Vagina (tissue), 2 donors: Measurements from ENCODE around the gene ENOX1. TPM values are rescaled to one million over a fixed set of nuclear protein-coding genes. Genes with fewer than 3 reads are reported as not detected.

Experiments
- DNase-seq, 2 donors: peaks; one replicate each; pipeline ENCODE4 v3.0.0-alpha.2; 2017; ENCODE audit errors: extremely low spot score in 2 of 2
- H3K27ac ChIP-seq: fragments of 200-600 bp; sonication (generic); one replicate; pipeline ENCODE4 v1.5.1; 2019
- H3K27me3 ChIP-seq: fragments of 200-600 bp; sonication (generic); one replicate; pipeline ENCODE4 v1.5.1; 2019
- H3K36me3 ChIP-seq, 2 donors: fragments of 200-600 bp; sonication (generic); one replicate each; pipeline ENCODE4 v1.5.1; 2017 to 2019
- H3K4me1 ChIP-seq: fragments of 200-600 bp; sonication (generic); one replicate; pipeline ENCODE4 v1.5.1; 2019
- H3K4me3 ChIP-seq, 2 donors: fragments of 200-600 bp; sonication (generic); 1 replicate in 1 of 2; 2 replicates in 1 of 2; pipeline ENCODE4 v1.5.1; 2016 to 2019
- H3K9me3 ChIP-seq: fragments of 200-600 bp; sonication (generic); one replicate; pipeline ENCODE4 v1.5.1; 2019
- POLR2A ChIP-seq, 2 donors: fragments of 450-650 bp; IDR thresholded peaks; one replicate each; pipeline ENCODE4 v1.6.1; 2017; ENCODE audit warnings: antibody characterized with exemption in 2 of 2, mild to moderate bottlenecking in 2 of 2, moderate library complexity in 2 of 2
- POLR2AphosphoS5 ChIP-seq, 2 donors: sonication (generic); formaldehyde crosslinking; IDR thresholded peaks; one replicate each; pipeline ENCODE4 v1.9.0; 2017; ENCODE audit warnings: antibody characterized with exemption in 2 of 2, mild to moderate bottlenecking in 2 of 2, low read depth in 1 of 2; ENCODE audit not compliant: insufficient read depth in 1 of 2
- intact Hi-C: fragments of 100-400 bp; cut with DNase I; formaldehyde crosslinking; loops from one replicate; pipeline ENCODE4 v1.15.1; 2023
- total RNA-seq: library from RNA; depleted of rRNA; stranded (reverse); fragments of >200 nt; gene quantifications from one replicate; pipeline ENCODE4 v1.2.3, GENCODE V29; 2016
- TF ChIP-seq, protein P1 (sequence below), 3 experiments: fragments of 450-650 bp in 2 of 3; fragments of 200-600 bp in 1 of 3; sonication (generic) in 1 of 3; IDR thresholded peaks; one replicate each; pipeline ENCODE4 v1.5.1; 2017 to 2019; ENCODE audit warnings: antibody characterized with exemption in 3 of 3, mild to moderate bottlenecking in 2 of 3, moderate library complexity in 2 of 3

The ENOX1 gene
- total RNA-seq, 1 donor from 2014 or later, result 2.7 TPM

DNA sequence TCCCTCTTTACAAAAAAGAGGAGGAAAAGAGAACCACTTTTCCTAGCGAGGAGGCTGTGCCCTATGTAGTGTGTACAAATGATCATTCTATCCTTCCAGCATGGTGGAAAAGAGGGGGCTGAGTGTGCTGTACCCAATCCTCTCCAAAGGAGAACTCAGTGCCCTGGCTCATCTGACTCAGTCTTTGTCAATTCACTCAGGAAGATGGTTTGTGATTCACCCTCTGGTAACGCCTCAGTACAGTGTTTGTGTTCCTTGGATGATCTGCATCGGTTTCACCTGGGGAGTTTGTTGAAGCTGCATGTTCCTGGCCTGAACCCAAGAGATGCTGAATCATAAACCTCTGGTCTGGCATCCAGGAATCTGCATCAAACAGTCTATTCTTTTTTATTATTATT, 18.3 kb upstream of the ENOX1 start:
- intact Hi-C loops, result no loop called here
- no peaks in the 10 kb centered on the region for H3K27me3 ChIP-seq
- no peaks in the 10 kb centered on the region for H3K36me3 ChIP-seq
- H3K9me3 ChIP-seq, result no peaks in the 10 kb centered on the region
- TF ChIP-seq POLR2AphosphoS5 (IDR thresholded peaks at IDR 0.05; ENCODE audit: insufficient read depth in 1 of 2, low read depth in 1 of 2) (no peak), POLR2A (IDR thresholded peaks at IDR 0.05) (no peak)
- TF ChIP-seq, protein P1, sequence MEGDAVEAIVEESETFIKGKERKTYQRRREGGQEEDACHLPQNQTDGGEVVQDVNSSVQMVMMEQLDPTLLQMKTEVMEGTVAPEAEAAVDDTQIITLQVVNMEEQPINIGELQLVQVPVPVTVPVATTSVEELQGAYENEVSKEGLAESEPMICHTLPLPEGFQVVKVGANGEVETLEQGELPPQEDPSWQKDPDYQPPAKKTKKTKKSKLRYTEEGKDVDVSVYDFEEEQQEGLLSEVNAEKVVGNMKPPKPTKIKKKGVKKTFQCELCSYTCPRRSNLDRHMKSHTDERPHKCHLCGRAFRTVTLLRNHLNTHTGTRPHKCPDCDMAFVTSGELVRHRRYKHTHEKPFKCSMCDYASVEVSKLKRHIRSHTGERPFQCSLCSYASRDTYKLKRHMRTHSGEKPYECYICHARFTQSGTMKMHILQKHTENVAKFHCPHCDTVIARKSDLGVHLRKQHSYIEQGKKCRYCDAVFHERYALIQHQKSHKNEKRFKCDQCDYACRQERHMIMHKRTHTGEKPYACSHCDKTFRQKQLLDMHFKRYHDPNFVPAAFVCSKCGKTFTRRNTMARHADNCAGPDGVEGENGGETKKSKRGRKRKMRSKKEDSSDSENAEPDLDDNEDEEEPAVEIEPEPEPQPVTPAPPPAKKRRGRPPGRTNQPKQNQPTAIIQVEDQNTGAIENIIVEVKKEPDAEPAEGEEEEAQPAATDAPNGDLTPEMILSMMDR (IDR thresholded peaks at IDR 0.05), result no peak
- no peak overlapping the region for H3K27ac ChIP-seq
- H3K4me3 ChIP-seq, result no peak overlapping the region
- H3K4me1 ChIP-seq, result no peaks in the 10 kb centered on the region
- DNase-seq, result no peak

DNA sequence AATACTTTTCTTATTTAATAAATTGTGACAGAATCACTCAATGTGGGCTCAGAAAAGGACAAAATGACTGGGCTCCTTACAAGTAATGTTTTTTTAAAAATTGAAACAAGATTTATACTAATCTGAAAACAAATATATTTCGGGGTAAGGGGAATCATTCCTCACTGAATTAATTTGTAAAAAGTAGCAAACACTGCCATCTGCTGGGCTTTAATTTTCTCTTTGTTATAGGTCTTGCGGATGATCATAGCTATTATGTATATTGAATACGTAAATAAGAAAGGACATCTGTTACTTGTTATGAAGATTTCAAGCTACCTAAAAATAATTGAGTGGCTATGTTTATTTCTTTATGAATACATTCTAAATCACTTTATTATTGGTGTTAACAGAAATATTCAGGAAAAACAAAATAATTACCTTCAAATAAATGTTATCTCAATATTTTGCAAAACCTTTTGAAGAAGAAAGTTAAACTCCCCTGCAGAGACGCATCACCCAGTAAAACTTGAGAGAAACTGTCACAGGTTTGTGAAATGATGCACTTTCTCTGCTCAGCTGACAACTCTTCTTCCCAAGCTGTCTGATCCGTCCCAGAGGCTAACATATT, 17.8 kb upstream of the ENOX1 start:
- Histone ChIP-seq H3K4me3 (no peak overlapping the region), H3K36me3 (no peaks in the 10 kb centered on the region), H3K4me1 (no peaks in the 10 kb centered on the region), H3K9me3 (no peaks in the 10 kb centered on the region), H3K27me3 (no peaks in the 10 kb centered on the region), H3K27ac (no peak overlapping the region)
- DNase-seq, result no peak
- TF ChIP-seq POLR2A (IDR thresholded peaks at IDR 0.05), result no peak
- TF ChIP-seq, protein P1 (IDR thresholded peaks at IDR 0.05), result peak; percentile 32 to 60 (median 33)
- intact Hi-C loops, result no loop called here

DNA sequence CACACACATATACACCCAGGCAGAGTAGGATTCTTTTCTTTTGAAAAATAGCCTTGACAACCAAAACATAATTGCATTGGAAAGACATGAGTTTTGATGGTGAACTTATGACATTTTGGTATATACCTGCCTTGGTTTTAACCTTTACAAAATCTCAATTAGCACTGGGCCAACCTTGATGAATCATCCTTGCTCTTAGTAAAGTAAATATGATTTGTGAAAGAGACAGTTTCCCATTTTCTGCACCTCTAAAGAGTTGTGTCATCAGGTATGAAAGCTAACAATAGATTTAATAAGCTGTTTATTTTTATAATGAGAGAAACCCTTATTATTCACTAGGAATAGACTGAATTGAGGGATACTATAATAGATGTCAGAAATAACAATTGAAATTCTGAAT, 15.7 kb upstream of the ENOX1 start:
- Histone ChIP-seq H3K4me1 (no peaks in the 10 kb centered on the region), H3K4me3 (no peak overlapping the region), H3K36me3 (no peaks in the 10 kb centered on the region), H3K9me3 (no peaks in the 10 kb centered on the region), H3K27me3 (no peaks in the 10 kb centered on the region), H3K27ac (no peak overlapping the region)
- intact Hi-C loops, result loop anchor here (2.0 kb wide), 1 partner anchor 716 kb away; no protein-coding TSS in a partner anchor
- TF ChIP-seq, protein P1 (IDR thresholded peaks at IDR 0.05), result no peak
- TF ChIP-seq POLR2AphosphoS5 (IDR thresholded peaks at IDR 0.05; ENCODE audit: insufficient read depth in 1 of 2, low read depth in 1 of 2) (no peak), POLR2A (IDR thresholded peaks at IDR 0.05) (no peak)
- DNase-seq, result no peak

DNA sequence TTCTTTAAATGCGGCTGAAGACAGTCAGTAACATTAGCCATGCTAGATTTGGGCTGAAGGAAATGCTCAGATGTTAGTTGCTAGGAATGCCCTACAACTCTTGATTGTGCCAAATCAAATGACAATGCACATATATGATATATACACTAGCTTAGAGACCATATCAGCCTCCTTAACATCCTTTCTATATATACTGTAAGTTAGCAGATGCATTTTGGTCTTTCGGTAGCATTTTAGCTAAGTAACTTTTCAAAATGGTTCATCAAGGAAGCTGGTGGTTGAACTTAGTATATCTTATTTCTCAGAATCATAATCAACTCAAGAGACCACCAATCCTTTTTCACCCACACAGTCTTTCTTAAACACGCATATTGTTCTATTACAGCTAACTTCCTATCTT, 14.1 kb upstream of the ENOX1 start:
- no peak overlapping the region for H3K27ac ChIP-seq
- no peaks in the 10 kb centered on the region for H3K27me3 ChIP-seq
- no peak for DNase-seq
- no peak for TF ChIP-seq POLR2A (IDR thresholded peaks at IDR 0.05)
- TF ChIP-seq, protein P1 (IDR thresholded peaks at IDR 0.05), result no peak
- TF ChIP-seq POLR2AphosphoS5 (IDR thresholded peaks at IDR 0.05; ENCODE audit: insufficient read depth in 1 of 2, low read depth in 1 of 2), result no peak
- intact Hi-C loops, result no loop called here
- no peaks in the 10 kb centered on the region for H3K9me3 ChIP-seq
- no peaks in the 10 kb centered on the region for H3K36me3 ChIP-seq
- no peak overlapping the region for H3K4me3 ChIP-seq
- H3K4me1 ChIP-seq, result no peaks in the 10 kb centered on the region

DNA sequence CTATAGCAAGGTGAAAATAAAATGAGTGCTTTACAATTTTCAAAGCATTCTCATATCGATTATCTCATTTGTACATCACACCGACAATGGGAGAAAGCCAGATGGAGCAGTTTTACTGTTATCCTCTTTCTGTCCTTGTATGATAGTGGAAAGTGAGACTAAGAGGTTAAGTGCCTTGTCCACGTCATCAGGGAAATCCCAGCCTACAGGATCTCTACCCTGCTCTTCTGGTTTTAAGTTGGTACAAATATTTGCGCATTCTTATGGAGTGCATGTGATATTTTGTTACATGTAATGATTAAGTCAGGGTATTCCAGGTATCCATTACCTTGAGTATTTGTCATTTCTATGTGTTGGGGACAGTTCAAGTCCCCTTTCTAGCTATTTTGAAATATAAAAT, 12.4 kb upstream of the ENOX1 start:
- no peaks in the 10 kb centered on the region for H3K36me3 ChIP-seq
- H3K27me3 ChIP-seq, result no peaks in the 10 kb centered on the region
- H3K4me1 ChIP-seq, result no peaks in the 10 kb centered on the region
- H3K9me3 ChIP-seq, result no peaks in the 10 kb centered on the region
- TF ChIP-seq, protein P1 (IDR thresholded peaks at IDR 0.05), result no peak
- TF ChIP-seq POLR2A (IDR thresholded peaks at IDR 0.05) (no peak), POLR2AphosphoS5 (IDR thresholded peaks at IDR 0.05; ENCODE audit: insufficient read depth in 1 of 2, low read depth in 1 of 2) (no peak)
- H3K27ac ChIP-seq, result no peak overlapping the region
- intact Hi-C loops, result no loop called here
- no peak overlapping the region for H3K4me3 ChIP-seq
- no peak for DNase-seq
